HG02852 (cell line): ENCODE measurements around the gene TRH.
"Not testable (repeated sequence)": the region's sequence is repeated elsewhere in the genome, so short reads cannot be mapped to it uniquely, and the experiment has no call there.

Experiments
- ATAC-seq: cut with Tn5 transposase; IDR thresholded peaks from one replicate; pipeline ENCODE4 v1.9.1; 2021; ENCODE audit warnings: mild to moderate bottlenecking, moderate library complexity; ENCODE audit not compliant: unreplicated experiment

The TRH gene

DNA sequence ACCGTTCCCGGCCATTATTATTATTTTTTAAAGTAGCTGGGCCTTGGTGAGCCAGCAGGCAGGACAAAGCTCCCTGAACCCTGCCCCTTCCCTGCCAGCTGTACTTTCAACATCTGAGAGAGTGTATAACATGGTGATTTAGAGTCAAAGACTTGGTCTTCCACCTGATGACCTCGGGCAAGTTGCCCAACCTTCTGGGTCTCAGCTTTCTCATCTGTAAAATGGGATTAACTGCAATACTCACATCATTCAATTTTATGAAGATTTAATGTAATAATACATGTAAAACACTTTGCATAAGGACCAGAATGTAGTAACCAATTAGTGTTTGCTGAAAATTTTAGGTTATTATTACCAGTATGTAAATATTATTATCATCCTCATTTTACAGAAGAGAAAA lies 11.9 kb upstream of the TRH start:
- ATAC-seq, result no peak

DNA sequence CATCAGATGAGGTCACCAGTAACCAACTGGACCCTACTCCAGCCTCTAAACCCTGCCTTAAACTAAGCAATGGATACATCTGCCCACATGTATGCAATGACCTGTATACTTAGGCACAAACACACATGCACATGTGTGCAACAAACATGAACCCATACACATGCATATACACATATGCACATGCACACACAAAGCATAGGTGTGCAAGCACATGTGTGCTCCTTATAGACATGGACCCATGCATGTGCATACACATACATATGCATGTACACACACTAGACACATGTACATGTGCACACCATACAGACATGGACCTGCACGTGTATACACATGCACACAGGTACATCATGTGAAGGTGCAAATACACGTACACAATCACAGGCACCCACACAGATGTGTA lies 8.6 kb upstream of the TRH start:
- no peak for ATAC-seq

DNA sequence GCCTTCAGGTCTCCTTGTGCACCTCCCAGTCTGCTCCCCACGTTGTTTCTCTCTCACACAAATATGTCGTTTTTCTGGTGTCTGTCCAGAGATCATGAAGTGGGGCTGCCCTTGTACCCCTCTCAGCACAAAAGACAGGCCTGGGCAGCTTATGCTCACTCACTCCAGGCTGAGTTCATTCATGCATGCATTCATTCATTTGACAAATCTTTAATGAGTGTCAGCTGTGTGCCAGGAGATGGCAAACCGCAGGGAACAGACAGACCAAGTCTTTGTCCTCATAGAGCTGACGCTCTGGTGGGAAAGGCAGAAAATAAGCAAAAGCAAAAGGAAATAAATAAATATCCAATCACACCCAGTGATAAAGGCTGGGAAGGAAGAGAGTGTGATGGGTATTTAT lies 7.6 kb upstream of the TRH start:
- ATAC-seq, result no peak

DNA sequence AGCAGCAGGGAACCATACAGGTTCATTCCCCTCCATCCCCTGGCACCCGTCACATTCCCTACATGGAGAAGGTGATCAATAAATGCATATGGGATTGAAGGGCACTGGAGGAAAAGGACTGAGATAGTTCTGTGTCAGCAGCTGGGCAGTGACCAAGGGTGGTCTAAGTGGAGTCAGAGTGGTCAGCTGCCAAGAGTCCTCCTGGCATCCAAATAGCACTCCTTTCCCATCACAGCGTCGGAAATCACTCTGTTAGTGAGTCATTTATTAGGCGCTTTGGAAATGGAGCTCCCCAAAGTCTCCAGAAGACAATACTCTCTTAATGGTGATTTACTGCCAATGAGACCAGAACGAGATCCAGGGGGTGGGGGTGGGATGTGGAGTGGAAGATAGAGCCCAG lies 6.8 kb upstream of the TRH start:
- ATAC-seq, result no peak

DNA sequence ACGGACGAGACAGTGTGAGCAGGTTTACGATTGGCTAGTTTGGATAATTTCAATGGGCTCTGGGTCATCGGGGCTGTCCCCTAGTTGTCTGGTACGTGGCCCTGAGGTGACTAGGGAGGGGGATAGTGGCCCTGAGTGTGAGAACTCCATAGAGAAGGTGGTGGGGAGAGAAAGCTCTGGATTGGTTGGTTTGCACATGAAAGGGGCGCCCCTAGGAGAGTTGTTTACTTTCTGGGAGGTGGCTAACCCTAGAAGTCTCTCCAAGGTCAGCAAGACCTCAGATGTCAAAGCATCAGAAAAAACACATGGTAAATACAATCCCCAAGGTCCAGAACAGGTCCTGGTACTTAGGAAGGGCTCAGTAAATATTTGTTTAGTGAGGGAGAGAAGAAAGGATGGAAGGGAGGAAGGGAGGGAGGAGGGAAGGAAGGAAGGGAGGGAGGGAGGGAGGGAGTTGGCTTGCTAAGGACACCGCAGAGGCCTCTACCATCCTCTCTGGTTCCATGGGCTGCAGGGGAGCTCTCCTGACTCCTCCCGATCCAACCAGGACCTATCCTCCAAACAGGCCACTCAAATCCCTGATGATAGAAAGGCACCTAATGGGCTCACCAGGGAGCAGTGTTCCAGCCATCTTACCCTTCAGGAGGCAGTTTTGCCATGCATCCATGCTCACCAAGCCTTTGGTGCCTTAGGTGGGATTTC lies 3.0 kb upstream of the TRH start:
- ATAC-seq, result no peak

DNA sequence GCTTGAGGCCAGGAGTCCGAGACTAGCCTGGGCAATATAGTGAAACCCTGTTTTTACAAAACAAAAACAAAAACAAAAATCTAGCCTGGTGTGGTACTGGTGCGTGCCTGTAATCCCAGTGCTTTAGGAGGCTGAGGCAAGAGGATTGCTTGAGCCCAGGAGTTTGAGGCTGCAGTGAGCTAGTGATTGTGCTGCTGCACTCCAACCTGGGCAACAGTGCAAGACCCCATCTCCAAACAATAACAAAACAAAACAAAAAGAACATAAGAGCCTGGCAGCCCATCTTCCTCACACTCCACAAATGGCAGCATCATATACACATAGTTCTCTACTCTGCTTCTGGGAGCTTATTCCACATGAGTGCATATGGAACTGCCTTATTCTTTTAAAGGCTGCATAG lies 2.2 kb upstream of the TRH start:
- no peak for ATAC-seq

DNA sequence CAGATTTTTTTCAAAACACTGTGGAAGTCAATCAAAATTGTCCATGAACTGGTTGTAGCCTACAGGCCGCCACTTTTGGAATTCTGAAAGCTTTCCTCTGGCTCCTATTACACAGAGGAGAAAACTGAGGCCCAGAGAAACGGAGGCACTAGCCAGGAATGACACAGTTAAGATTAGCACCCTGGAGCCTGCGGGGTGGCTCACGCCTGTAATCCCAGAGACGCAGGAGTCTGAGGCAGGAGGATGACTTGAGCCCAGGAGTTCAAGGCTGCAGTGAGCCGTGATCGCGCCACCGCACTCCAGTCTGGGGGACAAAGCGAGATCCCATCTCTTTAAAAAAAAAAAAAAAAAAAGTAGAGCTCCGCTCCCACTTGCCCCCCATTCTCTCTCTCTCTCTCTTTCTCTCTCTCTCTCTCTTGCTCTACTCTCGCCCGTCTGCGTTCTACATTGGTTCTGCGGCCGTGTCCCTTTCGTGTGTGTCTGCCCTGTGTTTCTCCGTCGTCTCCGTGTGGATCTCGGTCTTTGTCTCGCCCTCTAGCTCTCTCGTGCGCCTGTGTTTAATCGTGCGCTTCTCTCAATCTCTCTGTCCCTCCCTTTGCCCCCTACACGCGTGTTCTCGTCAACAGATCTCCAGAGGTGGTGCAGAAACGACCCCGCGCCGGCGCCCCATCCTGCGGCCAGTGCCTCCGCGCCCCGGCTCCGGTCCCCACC lies 512 bp upstream of the TRH start:
- ATAC-seq, result no peak

DNA sequence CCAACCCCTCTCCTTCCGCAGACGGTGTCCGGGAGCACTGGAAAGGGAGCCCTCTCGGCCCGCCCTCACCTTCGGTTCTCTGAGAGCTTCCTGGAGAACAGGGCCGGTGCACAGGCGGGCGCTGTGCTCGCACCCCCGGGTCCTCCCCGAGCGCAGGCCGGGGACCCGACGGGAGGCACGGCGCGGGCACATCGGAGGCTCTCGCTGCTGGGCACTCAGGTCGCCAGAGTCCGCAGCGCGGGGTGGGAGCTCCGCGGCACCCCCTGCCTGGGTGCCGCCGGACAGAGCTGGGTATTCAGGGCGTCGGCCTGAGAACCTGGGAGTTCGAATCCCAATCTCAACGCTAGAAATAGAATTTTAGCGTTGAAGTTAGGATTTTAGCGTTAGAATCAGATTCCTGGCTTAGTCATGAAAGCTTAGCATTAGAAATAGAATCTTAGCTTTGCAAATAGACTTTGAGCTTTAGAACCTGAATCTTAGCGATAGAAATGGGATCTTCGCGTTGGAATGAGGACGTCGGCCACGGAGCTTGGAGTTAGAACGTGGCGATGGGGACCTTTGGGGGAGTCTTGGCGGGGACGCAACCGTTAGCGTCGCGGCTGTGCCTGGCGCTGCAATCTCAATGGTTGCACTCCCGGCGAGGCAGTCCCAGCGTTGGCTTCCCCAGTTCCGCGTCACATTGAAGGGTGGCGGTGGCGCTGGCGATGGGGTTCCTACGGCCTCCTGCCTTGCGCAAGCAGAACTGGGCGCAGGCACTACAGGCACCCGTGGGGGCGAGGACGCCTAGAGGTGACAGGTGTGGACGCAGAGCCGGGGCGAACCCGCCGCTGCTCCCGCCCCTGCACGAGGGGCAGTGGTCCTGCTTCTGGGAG lies 549 bp downstream of the TRH start:
- ATAC-seq, result no peak

DNA sequence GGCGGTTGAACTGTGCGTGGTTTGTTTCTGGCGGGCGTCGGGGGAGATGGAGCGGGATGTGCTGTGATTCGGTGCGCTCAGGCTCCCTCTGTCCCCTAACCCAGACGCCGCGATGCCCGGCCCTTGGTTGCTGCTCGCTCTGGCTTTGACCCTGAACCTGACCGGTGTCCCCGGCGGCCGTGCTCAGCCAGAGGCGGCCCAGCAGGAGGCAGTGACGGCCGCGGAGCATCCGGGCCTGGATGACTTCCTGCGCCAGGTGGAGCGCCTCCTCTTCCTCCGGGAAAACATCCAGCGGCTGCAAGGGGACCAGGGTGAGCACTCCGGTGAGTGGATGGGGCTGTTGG lies 1.2 kb downstream of the TRH start:
- ATAC-seq, result no peak

DNA sequence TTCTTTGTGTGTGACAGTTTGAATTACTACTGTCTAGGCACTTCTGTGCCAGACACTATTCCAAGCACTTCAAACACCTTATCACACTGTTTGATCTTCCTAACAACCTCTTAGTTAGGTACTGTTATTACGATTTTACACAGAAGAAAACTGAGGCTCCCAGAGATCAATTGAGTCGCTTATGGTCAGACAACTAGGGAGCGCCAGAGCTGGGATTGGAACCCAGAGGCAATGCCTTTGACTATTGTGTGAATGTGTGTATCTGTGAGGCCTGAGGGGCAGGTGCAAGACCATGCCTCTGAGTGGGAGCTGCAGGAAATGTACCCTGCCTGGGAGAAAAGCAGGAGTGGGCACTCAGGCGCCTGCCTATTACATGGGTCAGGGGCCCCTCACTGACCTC lies 1.8 kb downstream of the TRH start:
- no peak for ATAC-seq

DNA sequence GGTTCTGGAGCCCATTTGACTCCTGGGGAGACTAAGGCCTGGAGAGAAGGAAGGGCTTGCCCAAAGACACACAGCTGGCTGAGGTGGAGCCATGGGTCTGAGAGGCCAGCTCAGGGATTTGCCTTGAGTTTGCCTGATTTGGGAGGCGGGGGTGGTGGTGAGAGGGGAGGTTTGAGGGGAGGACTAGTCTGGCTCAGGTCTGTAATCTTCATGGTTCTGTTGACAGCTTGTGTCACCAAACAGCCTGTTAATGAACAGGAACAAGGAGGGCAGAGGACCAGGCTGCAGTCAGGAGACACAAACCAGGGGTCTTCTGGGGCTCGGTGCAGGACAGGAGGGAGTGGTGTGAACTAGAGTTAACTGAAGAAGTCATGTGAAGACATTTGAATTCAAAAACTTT lies 3.6 kb downstream of the TRH start:
- no peak for ATAC-seq

DNA sequence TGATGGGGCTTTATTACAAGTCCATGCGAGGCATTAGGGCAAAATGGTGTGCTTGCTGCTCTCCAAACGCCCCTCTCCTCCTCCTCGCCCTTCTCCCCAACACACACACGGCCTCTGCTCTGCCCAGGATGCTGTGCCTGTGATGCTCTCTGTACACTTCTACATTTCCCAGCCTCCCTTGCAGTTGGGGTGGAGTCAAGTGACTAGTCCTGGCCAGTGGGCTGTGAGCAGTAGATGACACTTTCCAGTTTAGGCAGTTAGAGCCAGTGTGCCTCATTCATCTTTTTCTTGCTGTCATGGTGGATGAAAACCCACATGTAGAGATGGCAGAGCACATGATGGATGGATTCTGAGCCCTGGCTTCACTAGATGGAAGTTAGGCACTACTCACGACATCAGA lies 5.4 kb downstream of the TRH start:
- ATAC-seq, result no peak

DNA sequence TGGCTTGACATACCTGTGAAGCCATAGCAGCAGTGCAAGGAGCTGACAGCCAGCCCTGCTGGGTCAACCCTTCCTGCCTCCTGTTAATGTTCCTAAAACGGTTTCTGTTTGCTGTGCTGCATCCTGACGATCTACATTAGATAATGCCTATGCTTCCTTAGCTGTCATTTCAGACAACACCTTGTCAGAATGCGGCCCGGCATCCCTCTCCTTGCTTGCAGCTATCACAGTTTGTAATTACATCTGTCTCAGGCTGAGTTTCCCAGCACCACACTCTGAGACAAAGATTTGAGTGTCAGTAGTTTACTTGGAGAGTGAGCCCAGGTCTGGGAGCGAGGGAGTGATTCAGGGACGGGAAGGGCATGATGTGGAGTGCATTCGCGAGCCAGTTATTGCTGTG lies 9.0 kb downstream of the TRH start:
- no peak for ATAC-seq

DNA sequence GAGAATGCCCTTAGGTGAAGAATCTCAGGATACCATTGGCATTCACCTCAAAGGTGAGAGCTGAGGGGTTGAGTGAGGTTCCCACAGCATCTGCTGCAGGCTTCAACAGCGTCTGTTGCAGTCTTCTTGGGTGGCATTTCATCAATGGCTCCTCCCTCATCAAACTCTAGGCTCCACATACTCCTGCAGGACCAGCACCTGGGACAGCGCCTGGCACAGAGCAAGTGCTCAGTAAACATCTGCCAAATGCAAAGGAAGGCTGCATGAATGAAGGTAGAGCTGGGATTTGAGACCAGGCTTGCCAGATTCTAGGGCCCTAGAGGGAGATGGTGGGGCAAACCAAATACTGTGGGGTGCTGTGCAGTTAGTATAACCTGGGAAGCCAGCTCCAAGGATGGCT lies 9.6 kb downstream of the TRH start:
- no peak for ATAC-seq

DNA sequence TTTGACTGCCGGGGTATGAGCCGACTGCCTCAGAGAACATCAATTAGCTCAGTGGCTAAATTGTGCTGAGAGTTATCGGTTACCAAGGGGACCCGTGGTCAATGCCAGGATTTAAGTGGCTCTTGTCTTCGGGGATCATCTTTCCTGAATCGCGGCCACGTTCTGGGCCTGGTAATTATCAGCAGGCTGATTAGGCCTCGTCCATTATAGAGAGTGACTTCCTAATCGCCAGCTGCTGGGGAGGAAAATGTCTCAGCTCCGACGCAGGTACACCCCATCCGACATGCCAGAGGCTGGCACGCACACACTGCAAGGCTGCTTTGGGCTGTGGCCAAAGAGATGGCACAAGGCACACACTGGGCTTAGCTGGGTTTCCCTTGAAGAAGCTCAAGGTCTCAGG lies 10.6 kb downstream of the TRH start:
- no peak for ATAC-seq

DNA sequence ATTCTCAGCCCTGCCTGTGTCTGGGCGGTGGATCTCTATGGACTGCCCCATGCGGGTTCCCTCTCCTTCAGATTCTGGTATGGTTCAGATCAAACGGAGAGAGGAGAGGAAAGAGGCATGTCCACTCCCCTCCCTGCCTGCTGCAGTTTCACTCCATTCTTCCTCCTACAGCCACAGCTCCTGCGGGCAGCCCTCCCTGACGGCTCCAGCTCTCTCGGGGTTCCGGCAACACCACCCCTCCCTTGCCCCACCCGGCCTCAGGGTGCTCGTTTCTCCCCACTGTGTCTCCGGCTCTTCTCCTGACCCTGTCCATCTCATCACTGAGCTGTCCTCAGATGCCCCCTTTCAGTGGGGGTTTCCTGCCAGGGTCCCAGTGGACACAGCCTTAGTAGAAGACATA lies 13.9 kb downstream of the TRH start:
- no peak for ATAC-seq

DNA sequence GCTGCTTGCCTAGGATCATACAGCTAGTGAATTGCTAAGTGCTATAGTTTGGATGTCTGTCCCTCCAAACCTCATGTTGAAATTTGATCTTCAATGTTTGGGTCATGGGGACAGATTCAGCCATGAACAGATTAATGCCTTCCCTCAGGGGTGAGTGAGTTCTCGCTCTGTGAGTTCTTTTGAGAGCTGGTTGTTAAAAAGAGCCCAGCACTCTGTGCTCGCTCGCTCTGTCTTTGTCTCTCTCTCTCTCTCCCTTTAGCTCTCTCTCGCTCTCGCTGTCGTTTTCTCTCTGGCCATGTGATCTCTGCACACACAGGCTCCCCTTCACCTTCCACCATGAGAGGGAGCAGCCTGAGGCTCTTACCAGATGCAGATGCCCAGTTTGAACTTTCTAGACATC lies 14.9 kb downstream of the TRH start:
- ATAC-seq, result no peak

DNA sequence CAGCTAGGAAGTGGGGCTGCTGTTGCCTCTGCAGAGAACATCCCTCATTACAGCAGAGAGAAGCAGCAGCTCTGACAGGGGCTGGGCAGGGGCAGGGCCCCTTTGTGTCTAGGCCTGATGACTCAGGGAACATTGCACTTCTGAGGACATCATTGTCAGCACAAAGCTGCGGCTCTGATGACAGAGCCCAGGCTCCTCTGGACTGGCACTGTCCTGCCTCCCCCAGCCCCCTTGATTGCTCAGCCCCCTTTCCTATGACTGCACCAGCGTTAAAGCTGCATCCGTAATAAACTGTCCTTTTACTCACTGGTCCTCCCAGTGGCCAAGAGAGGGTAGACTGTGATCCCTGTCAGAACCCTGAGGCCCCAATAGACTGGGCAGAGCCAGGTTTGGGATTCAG lies 18.3 kb downstream of the TRH start:
- no peak for ATAC-seq

DNA sequence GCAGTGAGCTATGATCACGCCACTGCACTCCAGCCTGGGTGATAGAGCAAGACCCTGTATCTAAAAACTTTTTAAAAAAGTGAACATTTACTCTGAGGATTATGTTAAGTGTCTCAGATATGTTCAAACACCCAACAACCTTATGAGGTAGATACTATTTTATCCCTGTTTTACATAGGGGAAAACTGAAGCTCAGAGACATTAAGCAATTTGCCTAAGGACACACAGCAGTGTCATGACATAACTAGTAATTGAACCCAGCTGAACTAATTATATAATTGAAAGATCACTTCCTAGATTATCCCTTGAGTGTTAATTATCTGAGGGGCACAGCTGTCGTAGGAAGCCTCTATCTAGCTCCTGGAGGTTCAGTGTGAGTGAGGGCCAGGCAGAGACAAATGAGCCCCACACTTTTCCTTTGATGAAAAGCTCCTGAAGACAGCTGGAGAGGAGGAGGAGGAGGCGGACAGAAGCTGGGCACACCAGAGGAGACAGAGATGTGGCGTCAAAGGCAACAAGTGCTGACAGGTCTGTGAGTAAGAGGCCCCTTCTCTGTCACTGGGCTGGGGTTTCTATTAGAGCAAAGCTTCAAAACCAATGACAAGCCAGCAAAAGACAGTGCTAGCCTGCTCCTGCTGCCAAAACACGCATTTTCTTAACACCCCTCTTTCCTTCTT lies 20.5 kb downstream of the TRH start:
- ATAC-seq, result no peak

DNA sequence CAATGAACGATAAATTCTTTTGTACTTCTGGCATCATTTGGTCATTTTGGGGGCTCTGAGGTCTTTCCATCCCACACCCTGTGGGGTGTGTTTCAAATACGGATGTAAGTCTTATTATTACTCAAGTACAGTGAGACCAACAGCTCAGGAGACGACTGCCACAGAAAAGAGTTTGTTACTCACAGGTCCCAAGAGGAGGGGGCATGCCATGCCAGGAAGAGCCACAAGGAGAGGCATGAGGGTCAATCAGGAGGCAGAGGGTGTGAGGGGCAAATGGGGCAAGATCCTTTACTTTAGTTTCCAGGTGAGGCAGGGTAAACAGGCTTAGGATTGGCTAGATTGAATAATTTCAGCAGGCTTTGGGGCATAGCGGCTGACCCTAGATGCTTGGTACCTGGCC lies 21.6 kb downstream of the TRH start:
- no peak for ATAC-seq

DNA sequence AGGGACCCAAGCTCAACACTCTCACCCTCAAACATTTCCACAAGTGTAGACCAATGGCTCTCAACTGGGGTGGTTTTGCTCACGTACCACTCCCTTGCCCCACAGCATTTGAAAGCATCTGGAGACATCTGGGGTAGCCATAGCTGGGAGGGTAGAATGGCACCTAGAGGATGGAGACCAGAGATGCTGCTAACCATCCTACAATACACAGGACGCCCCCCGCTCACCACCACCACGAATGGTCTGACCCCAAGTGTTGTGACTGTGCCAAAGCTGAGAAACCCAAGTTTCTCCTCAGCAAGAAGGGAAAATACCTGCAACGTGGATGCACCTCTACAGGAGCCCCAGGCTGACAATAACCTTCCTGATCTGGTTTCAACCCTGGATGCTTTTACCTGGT lies 24.7 kb downstream of the TRH start:
- not testable (repeated sequence) for ATAC-seq
